Caco-2 (cell line): ENCODE measurements around the gene LTBP1. TPM values are rescaled to one million over a fixed set of nuclear protein-coding genes. Genes with fewer than 3 reads are reported as not detected.

Experiments used
- BruUV-seq: library from RNA; stranded (reverse); fragments of 400-500 nt; replicated peaks from 2 replicates; lab custom pipeline; 2021; lab: Mats Ljungman, UMichigan
- CTCF ChIA-PET: fragments of 300-600 bp; sonication (Branson Sonifier 250); formaldehyde crosslinking; loops from one replicate; lab custom pipeline; 2022; ENCODE audit warnings: antibody characterized with exemption; lab: Charles Lee
- POLR2A ChIA-PET: fragments of 300-600 bp; sonication (Branson Sonifier 250); formaldehyde crosslinking; loops from one replicate; lab custom pipeline; 2022; ENCODE audit warnings: antibody characterized with exemption; lab: Charles Lee
- DNase-seq, 2 experiments: peaks; one replicate each; pipeline versions ENCODE4 v3.0.0 to v3.0.0-alpha.2; 2020 to 2022
- H3K27me3 ChIP-seq: replicated peaks from 2 replicates; pipeline ENCODE4 v1.6.0; 2011; ENCODE audit warnings: low read length; ENCODE audit not compliant: control insufficient read depth, insufficient read depth
- H3K36me3 ChIP-seq: 2 replicates; pipeline ENCODE4 v1.5.1; 2011; ENCODE audit warnings: low read length; ENCODE audit not compliant: control insufficient read depth, insufficient read depth
- H3K4me1 ChIP-seq: fragments of 250-450 bp; sonication (Bioruptor Pico); 2 replicates; pipeline ENCODE4 v1.5.1; 2020; ENCODE audit warnings: mild to moderate bottlenecking
- H3K4me3 ChIP-seq: 2 replicates; pipeline ENCODE4 v1.5.1; 2011; ENCODE audit warnings: low read depth, mild to moderate bottlenecking, control low read depth, low read length
- H3K9me3 ChIP-seq: fragments of 250-450 bp; sonication (Bioruptor Pico); 2 replicates; pipeline ENCODE4 v1.5.1; 2020; ENCODE audit warnings: mild to moderate bottlenecking, moderate library complexity
- H3K27ac Mint-ChIP-seq: one replicate; pipeline ENCODE4 v1.8.0; 2022; ENCODE audit warnings: mixed read lengths; ENCODE audit not compliant: unreplicated experiment
- H3K27me3 Mint-ChIP-seq: one replicate; pipeline ENCODE4 v1.8.0; 2022; ENCODE audit warnings: mixed read lengths; ENCODE audit not compliant: insufficient read depth, unreplicated experiment
- H3K36me3 Mint-ChIP-seq: one replicate; pipeline ENCODE4 v1.8.0; 2022; ENCODE audit warnings: mild to moderate bottlenecking, mixed read lengths; ENCODE audit not compliant: insufficient read depth, unreplicated experiment
- H3K4me1 Mint-ChIP-seq: one replicate; pipeline ENCODE4 v1.8.0; 2022; ENCODE audit warnings: low read depth, mixed read lengths; ENCODE audit not compliant: unreplicated experiment
- H3K4me3 Mint-ChIP-seq: one replicate; pipeline ENCODE4 v1.8.0; 2022; ENCODE audit warnings: mild to moderate bottlenecking, moderate library complexity, mixed read lengths; ENCODE audit not compliant: unreplicated experiment
- H3K9me3 Mint-ChIP-seq: one replicate; pipeline ENCODE4 v1.8.0; 2022; ENCODE audit warnings: mixed read lengths; ENCODE audit not compliant: unreplicated experiment
- intact Hi-C: fragments of 100-400 bp; cut with micrococcal nuclease; formaldehyde crosslinking; loops from one replicate; pipeline ENCODE4 v1.10.0; 2022; ENCODE audit not compliant: unreplicated experiment
- total RNA-seq: library from RNA; stranded (reverse); gene quantifications from 2 replicates; pipeline ENCODE4 v1.2.3, GENCODE V29; 2022
- TF ChIP-seq, protein P1 (sequence below), 2 experiments: fragments of 200-600 bp in 1 of 2; IDR thresholded peaks; 1 replicate in 1 of 2; 2 replicates in 1 of 2; pipeline versions ENCODE4 v1.5.1 to v1.8.0; 2011 to 2022; ENCODE audit warnings: antibody characterized with exemption in 1 of 2, control low read depth in 1 of 2, inconsistent platforms in 1 of 2, low read depth in 1 of 2, low read length in 1 of 2, mild to moderate bottlenecking in 1 of 2, moderate library complexity in 1 of 2; ENCODE audit not compliant: insufficient read depth in 1 of 2, severe bottlenecking in 1 of 2, unreplicated experiment in 1 of 2

LTBP1 gene
- total RNA-seq, 1 experiment from 2014 or later: 64.2 TPM

- DNase-seq: no peak
- intact Hi-C loops: no loop called here
- H3K4me1 ChIP-seq: no peaks in the 10 kb centered on the region
- CTCF ChIA-PET: no interaction called here
- TF ChIP-seq, protein P1, sequence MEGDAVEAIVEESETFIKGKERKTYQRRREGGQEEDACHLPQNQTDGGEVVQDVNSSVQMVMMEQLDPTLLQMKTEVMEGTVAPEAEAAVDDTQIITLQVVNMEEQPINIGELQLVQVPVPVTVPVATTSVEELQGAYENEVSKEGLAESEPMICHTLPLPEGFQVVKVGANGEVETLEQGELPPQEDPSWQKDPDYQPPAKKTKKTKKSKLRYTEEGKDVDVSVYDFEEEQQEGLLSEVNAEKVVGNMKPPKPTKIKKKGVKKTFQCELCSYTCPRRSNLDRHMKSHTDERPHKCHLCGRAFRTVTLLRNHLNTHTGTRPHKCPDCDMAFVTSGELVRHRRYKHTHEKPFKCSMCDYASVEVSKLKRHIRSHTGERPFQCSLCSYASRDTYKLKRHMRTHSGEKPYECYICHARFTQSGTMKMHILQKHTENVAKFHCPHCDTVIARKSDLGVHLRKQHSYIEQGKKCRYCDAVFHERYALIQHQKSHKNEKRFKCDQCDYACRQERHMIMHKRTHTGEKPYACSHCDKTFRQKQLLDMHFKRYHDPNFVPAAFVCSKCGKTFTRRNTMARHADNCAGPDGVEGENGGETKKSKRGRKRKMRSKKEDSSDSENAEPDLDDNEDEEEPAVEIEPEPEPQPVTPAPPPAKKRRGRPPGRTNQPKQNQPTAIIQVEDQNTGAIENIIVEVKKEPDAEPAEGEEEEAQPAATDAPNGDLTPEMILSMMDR (IDR thresholded peaks at IDR 0.05; ENCODE audit: insufficient read depth in 1 of 2, low read depth in 1 of 2, low read length in 1 of 2, severe bottlenecking in 1 of 2, unreplicated experiment in 1 of 2): no peak
- H3K27me3 ChIP-seq: no peaks in the 10 kb centered on the region
- POLR2A ChIA-PET: no interaction called here
- no peaks in the 10 kb centered on the region for H3K36me3 ChIP-seq
- no peak overlapping the region for H3K4me3 ChIP-seq
- Mint-ChIP-seq H3K27me3 (no peaks in the 10 kb centered on the region), H3K36me3 (no peaks in the 10 kb centered on the region), H3K9me3 (peaks cover 5% of the 10 kb centered on the region), H3K4me3 (no peak overlapping the region), H3K27ac (no peak overlapping the region), H3K4me1 (no peaks in the 10 kb centered on the region)
- no peaks in the 10 kb centered on the region for H3K9me3 ChIP-seq
- BruUV-seq: no TSS peak
Observed at GRCh38 chr2:32922501-32922900, 24.3 kb upstream of the LTBP1 start.

DNA sequence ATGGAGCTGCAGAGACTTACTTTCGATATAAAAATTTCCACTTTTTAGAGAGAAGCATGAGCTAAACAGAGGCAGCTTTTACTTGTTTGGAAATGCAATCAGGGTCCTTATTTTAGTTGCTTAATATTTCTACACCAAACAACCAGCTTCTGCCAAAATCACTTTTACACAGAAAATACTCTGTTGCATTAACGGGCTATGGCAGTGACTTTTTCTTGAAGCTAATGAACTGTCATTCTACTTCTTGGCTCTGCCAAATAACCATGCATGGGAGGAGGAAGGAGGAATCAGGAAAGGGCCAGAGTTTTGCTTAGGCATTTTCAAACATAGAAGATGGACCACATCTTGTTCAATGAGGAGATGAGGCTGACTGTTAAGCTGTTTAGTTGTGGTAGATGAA lies 23.6 kb upstream of the LTBP1 start:
- DNase-seq: no peak
- peaks cover 11% of the 10 kb centered on the region for H3K9me3 Mint-ChIP-seq
- POLR2A ChIA-PET: no interaction called here
- CTCF ChIA-PET: no interaction called here
- BruUV-seq: no TSS peak
- no peak overlapping the region for H3K4me3 Mint-ChIP-seq
- intact Hi-C loops: no loop called here
- Histone ChIP-seq H3K4me3 (no peak overlapping the region), H3K36me3 (no peaks in the 10 kb centered on the region), H3K27me3 (no peaks in the 10 kb centered on the region), H3K4me1 (no peaks in the 10 kb centered on the region), H3K9me3 (no peaks in the 10 kb centered on the region)
- H3K4me1 Mint-ChIP-seq: no peaks in the 10 kb centered on the region
- no peaks in the 10 kb centered on the region for H3K36me3 Mint-ChIP-seq
- no peaks in the 10 kb centered on the region for H3K27me3 Mint-ChIP-seq
- TF ChIP-seq, protein P1 (IDR thresholded peaks at IDR 0.05; ENCODE audit: insufficient read depth in 1 of 2, low read depth in 1 of 2, low read length in 1 of 2, severe bottlenecking in 1 of 2, unreplicated experiment in 1 of 2): no peak
- no peak overlapping the region for H3K27ac Mint-ChIP-seq

- Histone ChIP-seq H3K36me3 (no peaks in the 10 kb centered on the region), H3K4me1 (no peaks in the 10 kb centered on the region), H3K27me3 (no peaks in the 10 kb centered on the region), H3K4me3 (no peak overlapping the region), H3K9me3 (no peaks in the 10 kb centered on the region)
- DNase-seq: no peak
- BruUV-seq: no TSS peak
- Mint-ChIP-seq H3K27me3 (no peaks in the 10 kb centered on the region), H3K27ac (no peak overlapping the region), H3K4me1 (no peaks in the 10 kb centered on the region), H3K9me3 (peaks cover 12% of the 10 kb centered on the region), H3K36me3 (no peaks in the 10 kb centered on the region), H3K4me3 (no peak overlapping the region)
- ChIA-PET POLR2A (no interaction called here), CTCF (no interaction called here)
- intact Hi-C loops: no loop called here
- TF ChIP-seq, protein P1 (IDR thresholded peaks at IDR 0.05; ENCODE audit: insufficient read depth in 1 of 2, low read depth in 1 of 2, low read length in 1 of 2, severe bottlenecking in 1 of 2, unreplicated experiment in 1 of 2): no peak
Observed at GRCh38 chr2:32925283-32925815, 21.4 kb upstream of the LTBP1 start.
